GM19099 (cell line): ENCODE measurements around the gene RRM1.

Experiments
- POLR2A ChIP-seq: IDR thresholded peaks from 3 replicates; pipeline ENCODE4 v1.6.1; 2011; ENCODE audit warnings: low read depth; ENCODE audit not compliant: insufficient read length; ENCODE audit errors: extremely low read depth

RRM1 gene

DNA sequence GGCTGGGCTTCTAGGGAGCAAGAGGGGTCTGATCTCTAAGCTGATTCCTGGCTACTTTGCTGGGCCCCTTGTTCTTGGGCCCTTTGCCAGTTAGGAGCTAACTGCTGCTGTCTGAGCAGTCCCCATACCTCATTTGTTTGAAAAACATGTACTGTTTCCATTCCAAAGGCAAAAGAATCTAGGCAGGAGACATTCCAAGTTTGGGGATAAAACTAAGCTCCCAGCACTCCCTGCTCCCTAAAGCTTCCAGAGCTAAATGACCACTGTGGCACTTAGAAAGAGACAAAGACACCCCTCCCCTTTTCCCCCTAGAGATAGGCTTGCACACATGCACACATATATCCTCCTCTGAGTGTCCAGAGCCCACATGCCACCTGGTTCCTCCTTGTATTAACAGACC lies 22.7 kb upstream of the RRM1 start:
- no peak for TF ChIP-seq POLR2A

DNA sequence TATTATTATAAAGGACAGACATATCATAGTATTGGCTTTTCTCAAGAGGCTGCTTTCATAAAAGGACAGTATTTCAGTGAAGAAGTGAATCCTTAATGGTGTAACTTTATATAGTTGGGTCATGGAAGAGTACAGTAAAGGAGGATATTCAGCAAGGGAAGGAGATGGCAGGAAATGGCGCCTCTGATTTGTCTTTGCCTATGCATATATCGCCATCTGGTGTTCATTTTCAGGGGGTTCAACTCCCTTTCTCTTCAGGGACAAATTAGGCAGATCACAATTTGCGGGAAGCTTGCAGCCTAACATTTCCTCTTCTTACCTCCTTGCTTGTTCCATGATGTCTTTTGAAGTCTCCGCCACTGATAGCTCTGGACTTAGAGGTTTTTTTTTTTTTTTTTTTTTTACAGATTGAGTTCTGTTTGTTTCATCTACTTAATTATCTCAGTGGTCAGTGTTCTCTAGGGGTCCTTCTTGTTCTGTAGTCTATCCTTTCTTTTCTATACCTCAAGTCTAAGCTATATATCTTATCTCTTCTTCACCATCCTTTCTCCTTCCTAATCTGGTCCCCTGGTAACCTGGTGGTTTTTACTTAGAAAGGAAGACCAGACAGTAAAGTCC lies 21.8 kb upstream of the RRM1 start:
- TF ChIP-seq POLR2A, result no peak

DNA sequence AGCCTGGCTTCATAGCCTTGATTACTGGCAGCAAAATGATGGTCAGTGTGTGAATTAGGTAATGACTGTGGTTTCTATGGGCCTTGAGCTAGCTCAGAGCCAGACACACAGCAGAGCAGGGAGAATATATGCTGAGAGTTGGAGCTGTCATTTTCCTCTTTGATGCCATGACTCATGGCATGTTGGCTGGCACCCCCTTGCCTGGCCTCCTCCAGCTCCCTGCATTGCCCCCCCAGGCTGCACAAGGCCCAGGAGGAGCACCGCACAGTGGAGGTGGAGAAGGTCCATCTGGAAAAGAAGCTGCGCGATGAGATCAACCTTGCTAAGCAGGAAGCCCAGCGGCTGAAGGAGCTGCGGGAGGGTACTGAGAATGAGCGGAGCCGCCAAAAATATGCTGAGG lies 20.3 kb upstream of the RRM1 start:
- no peak for TF ChIP-seq POLR2A

DNA sequence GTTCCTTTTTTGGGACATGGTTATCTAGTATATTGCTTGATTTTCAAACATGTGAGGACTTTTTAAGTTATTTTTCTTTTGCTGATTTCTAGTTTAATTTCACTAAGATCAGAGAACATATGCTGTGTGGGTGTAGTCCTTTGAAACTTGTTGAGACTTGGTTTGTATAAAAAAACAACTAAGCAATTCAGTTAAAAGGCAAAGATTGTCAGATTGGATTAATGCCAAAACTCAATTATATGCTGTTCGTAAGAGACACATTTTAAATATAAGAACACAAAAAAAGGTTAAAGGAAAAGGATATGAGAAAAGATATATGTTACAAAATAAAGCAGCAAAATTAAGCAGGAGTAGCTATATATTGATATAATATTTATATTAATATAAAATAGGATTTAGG lies 17.8 kb upstream of the RRM1 start:
- TF ChIP-seq POLR2A, result no peak

- no peak for TF ChIP-seq POLR2A
Observed at GRCh38 chr11:4083198-4083597, 11.4 kb upstream of the RRM1 start.

- TF ChIP-seq POLR2A, result no peak
Observed at GRCh38 chr11:4084406-4085125, 10.0 kb upstream of the RRM1 start.

GRCh38 chr11:4085575-4085974 lies 9.0 kb upstream of the RRM1 start:
- no peak for TF ChIP-seq POLR2A

- TF ChIP-seq POLR2A, result no peak
Observed at GRCh38 chr11:4086575-4087353, 7.8 kb upstream of the RRM1 start.

DNA sequence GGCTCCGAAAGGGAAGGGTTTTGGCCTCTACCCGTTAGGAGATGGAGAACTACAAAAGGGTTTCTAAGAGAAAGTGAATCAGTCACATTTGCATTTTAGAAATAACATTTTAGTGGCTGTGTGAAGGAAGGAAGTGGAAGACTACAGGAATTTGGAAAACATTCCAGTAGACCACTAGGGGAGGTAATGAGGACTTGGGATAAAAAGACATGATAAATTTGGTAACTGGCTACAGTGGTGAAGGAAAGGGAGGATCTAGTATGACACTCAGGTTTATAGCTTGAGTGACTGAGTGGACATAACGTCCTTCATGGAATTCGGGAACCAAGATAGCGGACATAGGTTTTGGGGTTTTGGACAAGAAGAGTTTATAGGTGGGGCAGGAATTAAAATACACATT lies 7.0 kb upstream of the RRM1 start:
- TF ChIP-seq POLR2A, result no peak

- TF ChIP-seq POLR2A, result no peak
Observed at GRCh38 chr11:4090258-4090657, 4.3 kb upstream of the RRM1 start.

- TF ChIP-seq POLR2A, result no peak
Observed at GRCh38 chr11:4092026-4092425, 2.6 kb upstream of the RRM1 start.

- no peak for TF ChIP-seq POLR2A
Observed at GRCh38 chr11:4093519-4094347, 866 bp upstream of the RRM1 start.

DNA sequence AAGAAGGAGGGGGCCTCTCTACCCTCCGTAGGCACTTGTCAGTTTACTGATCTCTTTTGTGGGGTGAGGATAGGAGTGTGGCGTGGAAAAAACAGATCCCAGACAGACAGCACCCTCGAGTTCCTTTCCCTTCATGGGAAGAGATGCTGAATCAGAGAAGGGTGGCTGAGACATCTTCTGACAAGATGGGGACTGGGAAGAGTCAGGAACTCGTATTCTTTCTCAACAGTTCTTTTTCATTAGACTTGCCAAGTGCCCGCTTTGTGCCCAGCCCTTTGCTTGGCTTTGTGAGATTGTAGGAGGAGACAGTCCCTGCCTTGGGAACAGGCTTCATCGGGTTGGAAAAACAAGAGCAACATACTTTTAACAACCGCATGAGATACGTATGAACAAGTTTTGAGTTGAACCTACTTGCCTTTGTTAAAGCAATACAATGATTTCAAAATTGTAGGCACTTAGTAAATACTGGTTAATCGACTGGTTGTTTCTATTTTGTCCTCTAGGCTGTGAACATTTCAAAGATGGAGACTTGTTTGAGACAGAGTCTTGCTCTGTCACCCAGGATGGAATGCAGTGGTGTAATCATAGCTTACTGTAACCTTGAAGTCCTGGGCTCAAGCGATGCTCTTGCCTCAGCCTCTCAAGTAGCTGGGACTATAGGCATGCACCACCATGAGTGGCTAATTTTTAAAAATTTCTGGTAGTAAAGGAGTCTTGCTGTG lies 1.1 kb downstream of the RRM1 start:
- TF ChIP-seq POLR2A, result no peak

GRCh38 chr11:4098026-4098621 lies 3.5 kb downstream of the RRM1 start:
- no peak for TF ChIP-seq POLR2A
